Neuron (in vitro differentiated cells): ENCODE measurements around the gene POMT1.

ENCODE experiments used
- H2AFZ ChIP-seq: one replicate; pipeline ENCODE4 v1.6.1; 2013; ENCODE audit warnings: low read depth, mild to moderate bottlenecking, inconsistent platforms, low read length, moderate library complexity
- H3K27me3 ChIP-seq: one replicate; pipeline ENCODE4 v1.6.1; 2013; ENCODE audit warnings: low read length; ENCODE audit not compliant: insufficient read depth
- H3K36me3 ChIP-seq: one replicate; pipeline ENCODE4 v1.6.1; 2013; ENCODE audit warnings: low read length; ENCODE audit not compliant: insufficient read depth
- H3K4me1 ChIP-seq: one replicate; pipeline ENCODE4 v1.6.1; 2013; ENCODE audit warnings: low read length; ENCODE audit not compliant: insufficient read depth
- H3K4me3 ChIP-seq: 2 replicates; pipeline ENCODE4 v1.5.1; 2013; ENCODE audit warnings: mild to moderate bottlenecking, low read length, moderate library complexity
- H3K9me3 ChIP-seq: one replicate; pipeline ENCODE4 v1.6.1; 2013; ENCODE audit warnings: low read length

Gene POMT1

GRCh38 chr9:131528886-131529505 lies 26.3 kb downstream of the POMT1 start:
- H3K27me3 ChIP-seq: no peaks in the 10 kb centered on the region
- H3K36me3 ChIP-seq: peaks cover 52% of the 10 kb centered on the region
- H3K4me3 ChIP-seq: no peak overlapping the region
- peaks cover 11% of the 10 kb centered on the region for H3K4me1 ChIP-seq
- H3K9me3 ChIP-seq: no peaks in the 10 kb centered on the region
- H2AFZ ChIP-seq: no peak overlapping the region

GRCh38 chr9:131529597-131530545 lies 27.2 kb downstream of the POMT1 start:
- H3K9me3 ChIP-seq: no peaks in the 10 kb centered on the region
- no peak overlapping the region for H2AFZ ChIP-seq
- peaks cover 11% of the 10 kb centered on the region for H3K4me1 ChIP-seq
- H3K27me3 ChIP-seq: no peaks in the 10 kb centered on the region
- peak overlapping the region; percentile 53 for H3K4me3 ChIP-seq
- H3K36me3 ChIP-seq: peaks cover 45% of the 10 kb centered on the region

GRCh38 chr9:131530546-131530919 lies 27.8 kb downstream of the POMT1 start:
- Histone ChIP-seq H3K4me1 (peaks cover 11% of the 10 kb centered on the region), H2AFZ (peak overlapping the region; percentile 93), H3K9me3 (no peaks in the 10 kb centered on the region), H3K36me3 (peaks cover 40% of the 10 kb centered on the region), H3K27me3 (no peaks in the 10 kb centered on the region), H3K4me3 (peak overlapping the region; percentile 53)

- Histone ChIP-seq H3K27me3 (no peaks in the 10 kb centered on the region), H3K4me1 (peaks cover 11% of the 10 kb centered on the region), H3K36me3 (peaks cover 35% of the 10 kb centered on the region), H2AFZ (peak within 1 kb of the TSS; percentile 93), H3K4me3 (peak within 1 kb of the TSS; percentile 53), H3K9me3 (no peaks in the 10 kb centered on the region)
These were observed 28.5 kb downstream of the POMT1 start, which contains the start of gene UCK1 for GRCh38 chr9:131530920-131531832. UCK1 (minus strand) TSS chr9:131531263; CDS start chr9:131531174, 89 bp downstream.

- Histone ChIP-seq H2AFZ (no peak overlapping the region), H3K36me3 (peaks cover 2% of the 10 kb centered on the region), H3K4me1 (peaks cover 8% of the 10 kb centered on the region), H3K4me3 (no peak overlapping the region), H3K9me3 (no peaks in the 10 kb centered on the region), H3K27me3 (no peaks in the 10 kb centered on the region)
These were observed 32.1 kb downstream of the POMT1 start for GRCh38 chr9:131534721-131535237.

- Histone ChIP-seq H3K9me3 (no peaks in the 10 kb centered on the region), H3K36me3 (no peaks in the 10 kb centered on the region), H2AFZ (no peak overlapping the region), H3K4me3 (no peak overlapping the region), H3K4me1 (no peaks in the 10 kb centered on the region), H3K27me3 (no peaks in the 10 kb centered on the region)
These were observed 35.2 kb downstream of the POMT1 start for GRCh38 chr9:131537946-131538345.

- Histone ChIP-seq H3K36me3 (no peaks in the 10 kb centered on the region), H2AFZ (no peak overlapping the region), H3K9me3 (peaks cover 6% of the 10 kb centered on the region), H3K27me3 (no peaks in the 10 kb centered on the region), H3K4me1 (no peaks in the 10 kb centered on the region), H3K4me3 (no peak overlapping the region)
These were observed 36.7 kb downstream of the POMT1 start for GRCh38 chr9:131539223-131539923.

GRCh38 chr9:131543141-131543540 lies 40.4 kb downstream of the POMT1 start:
- H3K4me3 ChIP-seq: no peak overlapping the region
- no peaks in the 10 kb centered on the region for H3K27me3 ChIP-seq

GRCh38 chr9:131545003-131545785 lies 42.5 kb downstream of the POMT1 start, which contains the start of gene PRRT1B:
PRRT1B (plus strand) TSS chr9:131545523; CDS start chr9:131545616, 93 bp downstream.
- Histone ChIP-seq H3K9me3 (peaks cover 11% of the 10 kb centered on the region), H3K27me3 (no peaks in the 10 kb centered on the region), H3K4me1 (no peaks in the 10 kb centered on the region), H2AFZ (no peak within 1 kb of the TSS), H3K36me3 (no peaks in the 10 kb centered on the region), H3K4me3 (no peak within 1 kb of the TSS)

More at GRCh38 chr9:131543141-131543540, 40.4 kb downstream of the POMT1 start:
- H3K36me3 ChIP-seq: no peaks in the 10 kb centered on the region
- H3K4me1 ChIP-seq: no peaks in the 10 kb centered on the region
- H2AFZ ChIP-seq: no peak overlapping the region
- H3K9me3 ChIP-seq: peaks cover 11% of the 10 kb centered on the region

GRCh38 chr9:131545786-131546335 lies 43.1 kb downstream of the POMT1 start:
- H3K27me3 ChIP-seq: no peaks in the 10 kb centered on the region
- H3K4me3 ChIP-seq: no peak overlapping the region
- no peaks in the 10 kb centered on the region for H3K36me3 ChIP-seq
- H3K4me1 ChIP-seq: no peaks in the 10 kb centered on the region
- H3K9me3 ChIP-seq: peaks cover 11% of the 10 kb centered on the region
- no peak overlapping the region for H2AFZ ChIP-seq

- Histone ChIP-seq H2AFZ (peak overlapping the region; percentile 48), H3K4me3 (no peak overlapping the region), H3K27me3 (no peaks in the 10 kb centered on the region), H3K36me3 (no peaks in the 10 kb centered on the region), H3K4me1 (no peaks in the 10 kb centered on the region), H3K9me3 (peaks cover 11% of the 10 kb centered on the region)
These were observed 43.8 kb downstream of the POMT1 start for GRCh38 chr9:131546336-131547084.
